Measurements from ENCODE around the gene BCAS3. TPM values are rescaled to one million over a fixed set of nuclear protein-coding genes. Genes with fewer than 3 reads are reported as not detected.

BCAS3 gene
- total RNA-seq = 1 to 10 TPM; 3.6 to 4.2 (median 4.1) TPM

DNA sequence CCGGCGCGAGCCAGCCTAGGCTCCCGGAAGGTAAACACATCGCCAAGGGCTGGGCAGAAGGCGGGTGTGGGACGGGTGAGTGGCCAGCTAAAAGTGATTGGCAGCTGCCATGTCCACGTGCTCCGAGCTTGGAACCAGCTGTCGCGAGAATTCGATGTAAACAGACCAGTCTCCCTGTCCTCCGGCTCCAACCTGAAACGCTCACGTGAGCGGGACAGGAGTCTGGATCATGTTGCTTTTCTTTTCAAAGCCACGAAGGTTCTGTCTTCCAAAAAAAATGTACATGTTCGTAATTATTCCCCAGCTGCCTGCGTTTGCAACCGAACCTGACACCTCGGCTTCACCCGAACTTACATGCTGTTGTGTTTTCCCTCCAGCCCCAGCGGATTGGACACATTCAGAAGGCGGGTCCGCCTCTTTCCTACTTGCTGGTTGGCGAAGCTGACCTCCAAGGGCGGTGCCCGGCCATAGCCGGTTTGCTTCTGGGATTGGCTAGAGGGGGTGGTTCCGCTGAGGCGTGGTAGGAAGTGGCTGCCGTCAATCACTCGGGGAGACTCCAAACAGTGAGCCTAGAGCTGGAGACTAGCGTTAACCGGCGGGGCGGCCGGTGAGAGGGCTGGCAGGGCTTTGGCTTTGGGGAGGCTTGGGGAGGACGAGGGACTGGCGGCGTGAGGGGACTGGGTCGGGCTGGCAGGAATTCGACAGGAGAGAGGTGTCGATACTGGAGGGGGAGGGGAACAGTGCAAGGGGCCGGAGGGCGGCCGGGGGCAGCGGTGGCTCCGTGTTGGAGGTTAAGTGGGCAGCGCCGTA lies at the start of gene BCAS3:
TSS of gene BCAS3 (plus strand) at position 544 of the 810 bp plus-strand sequence.
- peak; percentile 96 to 97 for ATAC-seq
- peak within 1 kb of the TSS; percentile 91 for H3K4me3 Mint-ChIP-seq
- peak; percentile 93 for DNase-seq
- peaks cover 21% of the 10 kb centered on the region for H3K4me1 Mint-ChIP-seq (ENCODE audit: low read depth)
- H3K9me3 Mint-ChIP-seq = peaks cover 4% of the 10 kb centered on the region
- H3K27me3 Mint-ChIP-seq (ENCODE audit: low read depth) = no peaks in the 10 kb centered on the region
- peaks cover 4% of the 10 kb centered on the region for H3K36me3 Mint-ChIP-seq (ENCODE audit: insufficient read depth)

DNA sequence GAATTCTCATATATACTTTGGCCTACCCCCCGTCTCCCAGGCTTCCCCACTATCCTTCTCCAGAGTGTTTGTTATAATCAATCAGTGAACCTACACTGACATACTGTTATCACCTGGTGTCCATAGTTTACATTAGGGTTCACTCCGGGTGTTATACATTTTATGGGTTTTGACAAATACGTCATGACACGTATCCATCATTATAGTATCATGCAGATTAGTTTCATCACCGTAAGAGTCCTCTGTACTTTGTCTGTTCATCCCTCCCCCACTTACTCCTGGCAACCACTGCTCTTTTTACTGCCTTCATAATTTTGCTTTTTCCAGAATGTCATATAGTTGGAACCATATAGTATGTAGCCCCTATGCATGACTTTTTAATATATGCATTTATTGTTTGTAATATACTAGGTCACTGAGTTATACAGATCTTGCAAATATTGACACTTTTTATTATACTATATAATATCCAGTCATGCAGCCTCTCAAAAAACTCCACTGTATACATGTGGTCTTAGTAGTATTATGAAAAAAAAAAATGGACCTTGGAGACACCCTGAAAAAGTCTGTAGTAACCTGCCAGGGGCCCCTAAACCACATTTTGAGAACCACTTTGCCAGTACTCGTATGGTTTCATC lies 49.3 kb upstream of the BCAS3 start:
- peaks cover 5% of the 10 kb centered on the region for H3K4me1 Mint-ChIP-seq (ENCODE audit: low read depth)
- H3K36me3 Mint-ChIP-seq (ENCODE audit: insufficient read depth) = peaks cover 7% of the 10 kb centered on the region
- no peak for DNase-seq
- H3K4me3 Mint-ChIP-seq = no peak overlapping the region
- no peak for ATAC-seq
- H3K9me3 Mint-ChIP-seq = no peaks in the 10 kb centered on the region
- H3K27me3 Mint-ChIP-seq (ENCODE audit: low read depth) = no peaks in the 10 kb centered on the region

DNA sequence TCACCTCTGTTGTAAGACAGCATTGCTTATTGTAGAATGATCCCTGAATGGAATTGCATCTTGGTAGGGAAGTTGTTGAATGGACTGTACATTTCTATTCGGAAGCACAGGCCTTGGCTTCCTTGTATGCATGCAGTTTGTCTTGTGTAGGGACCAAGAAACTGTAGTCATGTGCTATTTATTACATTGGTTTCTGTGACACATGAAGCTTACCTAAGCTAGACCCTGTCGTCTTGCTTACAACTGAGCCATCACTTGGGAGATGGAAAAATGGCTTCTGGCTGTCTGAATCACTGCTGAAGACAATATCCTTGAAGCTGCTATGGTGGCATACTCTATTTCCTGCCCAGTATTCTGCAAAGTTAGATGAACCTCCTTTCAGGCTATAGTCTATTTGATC lies 48.5 kb upstream of the BCAS3 start:
- peaks cover 6% of the 10 kb centered on the region for H3K36me3 Mint-ChIP-seq (ENCODE audit: insufficient read depth)
- no peaks in the 10 kb centered on the region for H3K27me3 Mint-ChIP-seq (ENCODE audit: low read depth)
- DNase-seq = no peak
- H3K4me3 Mint-ChIP-seq = no peak overlapping the region
- no peak for ATAC-seq
- peaks cover 5% of the 10 kb centered on the region for H3K4me1 Mint-ChIP-seq (ENCODE audit: low read depth)
- H3K9me3 Mint-ChIP-seq = no peaks in the 10 kb centered on the region

DNA sequence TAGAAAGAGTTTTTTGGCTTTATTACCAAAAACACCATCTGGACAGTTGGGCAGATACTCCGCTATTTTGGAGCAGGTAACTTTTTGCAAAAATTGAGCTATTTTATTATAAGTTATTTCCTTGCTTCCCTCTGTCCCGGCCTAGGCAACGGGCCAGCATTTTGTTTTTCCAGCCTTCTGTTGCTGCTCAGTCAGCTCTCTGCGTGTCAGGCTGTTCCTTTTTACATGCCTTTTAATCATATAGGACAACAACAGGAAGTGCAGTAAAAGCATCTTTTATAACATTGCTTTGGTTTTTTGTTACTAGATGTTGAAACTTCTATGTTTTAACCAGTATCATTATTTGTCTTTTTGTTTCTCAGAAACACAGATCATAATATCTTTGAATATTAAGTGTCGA lies 47.3 kb upstream of the BCAS3 start:
- H3K36me3 Mint-ChIP-seq (ENCODE audit: insufficient read depth) = peaks cover 6% of the 10 kb centered on the region
- H3K9me3 Mint-ChIP-seq = no peaks in the 10 kb centered on the region
- no peak for ATAC-seq
- H3K4me3 Mint-ChIP-seq = no peak overlapping the region
- DNase-seq = no peak
- no peaks in the 10 kb centered on the region for H3K27me3 Mint-ChIP-seq (ENCODE audit: low read depth)
- H3K4me1 Mint-ChIP-seq (ENCODE audit: low read depth) = peaks cover 5% of the 10 kb centered on the region

DNA sequence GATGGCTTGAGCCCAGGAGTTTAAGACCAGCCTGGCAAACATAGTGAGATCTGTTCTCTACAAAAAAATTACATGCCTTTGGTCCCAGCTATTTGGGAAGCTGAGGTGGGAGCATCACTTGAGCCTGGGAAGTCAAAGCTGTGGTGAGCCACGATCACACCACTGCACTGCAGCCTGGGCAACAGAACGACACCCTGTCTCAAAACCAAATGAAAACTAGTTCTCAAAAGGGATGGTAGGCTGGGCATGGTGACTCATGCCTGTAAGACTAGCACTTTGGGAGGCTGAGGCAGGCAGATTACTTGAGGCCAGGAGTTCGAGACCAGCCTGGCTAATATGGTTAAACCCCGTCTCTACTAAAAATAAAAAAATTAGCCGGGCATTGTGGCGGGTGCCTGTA lies 46.5 kb upstream of the BCAS3 start:
- ATAC-seq (no peak), DNase-seq (no peak)
- H3K9me3 Mint-ChIP-seq = no peaks in the 10 kb centered on the region
- no peaks in the 10 kb centered on the region for H3K27me3 Mint-ChIP-seq (ENCODE audit: low read depth)
- peaks cover 6% of the 10 kb centered on the region for H3K36me3 Mint-ChIP-seq (ENCODE audit: insufficient read depth)
- H3K4me3 Mint-ChIP-seq = no peak overlapping the region
- H3K4me1 Mint-ChIP-seq (ENCODE audit: low read depth) = peaks cover 5% of the 10 kb centered on the region

DNA sequence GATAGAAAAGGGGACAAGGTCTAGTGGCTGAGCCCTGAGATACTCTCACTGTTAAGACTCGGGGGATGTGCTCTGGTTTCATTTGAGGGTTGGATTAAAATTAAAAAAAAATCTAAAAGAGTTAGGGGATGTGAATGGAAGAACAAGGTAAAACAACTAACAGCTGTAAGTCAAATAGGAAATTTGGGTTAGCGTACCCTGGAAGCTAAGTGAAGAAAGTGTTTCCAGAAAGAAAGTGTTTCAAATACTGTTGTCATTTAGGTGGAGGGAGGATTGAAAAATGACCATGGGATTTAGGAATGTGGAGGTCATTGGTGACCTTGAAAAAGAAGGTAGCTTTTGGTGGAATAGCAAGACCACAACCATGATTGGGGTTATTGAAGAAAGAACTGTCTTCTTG lies 40.0 kb upstream of the BCAS3 start:
- Mint-ChIP-seq H3K36me3 (ENCODE audit: insufficient read depth) (peaks cover 7% of the 10 kb centered on the region), H3K4me3 (no peak overlapping the region), H3K27me3 (ENCODE audit: low read depth) (no peaks in the 10 kb centered on the region), H3K4me1 (ENCODE audit: low read depth) (peaks cover 8% of the 10 kb centered on the region), H3K9me3 (no peaks in the 10 kb centered on the region)
- ATAC-seq = no peak
- no peak for DNase-seq

DNA sequence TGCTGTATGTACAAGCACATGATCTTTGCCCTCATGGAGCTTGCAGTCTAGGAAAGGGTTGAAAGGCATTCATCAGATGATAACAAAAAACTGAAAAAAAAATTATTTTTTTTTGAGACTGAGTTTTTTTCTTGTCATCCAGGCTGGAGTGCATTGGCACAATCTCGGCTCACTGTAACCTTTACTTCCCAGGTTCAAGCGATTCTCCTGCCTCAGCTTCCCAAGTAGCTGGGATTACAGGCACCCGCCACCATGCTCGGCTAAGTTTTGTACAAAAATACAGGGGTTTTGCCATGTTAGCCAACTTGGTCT lies 38.7 kb upstream of the BCAS3 start:
- Mint-ChIP-seq H3K4me3 (no peak overlapping the region), H3K27me3 (ENCODE audit: low read depth) (no peaks in the 10 kb centered on the region), H3K4me1 (ENCODE audit: low read depth) (peaks cover 8% of the 10 kb centered on the region), H3K36me3 (ENCODE audit: insufficient read depth) (peaks cover 7% of the 10 kb centered on the region), H3K9me3 (no peaks in the 10 kb centered on the region)
- DNase-seq = no peak
- ATAC-seq = no peak

DNA sequence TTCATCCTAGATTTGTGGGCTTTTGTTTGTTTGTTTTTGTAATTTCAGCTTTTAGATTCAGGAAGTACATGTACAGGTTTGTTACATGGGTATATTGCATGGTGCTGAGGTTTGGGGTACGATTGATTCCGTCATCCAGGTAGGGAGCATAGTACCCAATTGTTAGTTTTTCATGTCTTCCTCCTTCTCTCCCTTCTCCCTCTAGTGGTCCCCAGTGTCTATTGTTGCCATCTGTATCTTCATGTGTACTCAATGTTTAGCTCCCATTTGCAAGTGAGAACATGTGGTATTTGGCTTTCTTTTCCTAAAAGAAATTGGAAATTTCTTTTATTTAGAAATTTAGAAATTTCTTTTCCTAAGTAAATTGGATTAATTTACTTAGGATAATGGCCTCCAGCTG lies 37.1 kb upstream of the BCAS3 start:
- no peaks in the 10 kb centered on the region for H3K9me3 Mint-ChIP-seq
- DNase-seq (no peak), ATAC-seq (no peak)
- H3K27me3 Mint-ChIP-seq (ENCODE audit: low read depth) = no peaks in the 10 kb centered on the region
- H3K4me1 Mint-ChIP-seq (ENCODE audit: low read depth) = peaks cover 8% of the 10 kb centered on the region
- H3K36me3 Mint-ChIP-seq (ENCODE audit: insufficient read depth) = peaks cover 7% of the 10 kb centered on the region
- H3K4me3 Mint-ChIP-seq = no peak overlapping the region

DNA sequence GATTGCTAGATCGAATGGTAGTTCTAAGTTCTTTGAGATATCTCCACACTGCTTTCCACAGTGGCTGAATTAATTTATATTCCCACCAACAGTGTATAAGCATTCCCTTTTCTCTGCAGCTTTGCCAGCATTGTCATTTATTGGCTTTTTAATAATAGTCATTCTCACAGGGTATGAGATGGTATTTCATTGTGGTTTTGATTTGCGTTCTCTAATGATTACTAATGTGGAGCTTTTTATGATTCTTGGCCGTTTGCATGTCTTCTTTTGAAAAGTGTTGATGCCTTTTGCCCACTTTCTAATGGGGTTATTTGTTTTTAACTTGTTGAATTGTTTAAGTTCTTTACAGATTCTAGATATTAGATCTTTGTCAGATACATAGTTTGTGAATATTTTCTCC lies 36.5 kb upstream of the BCAS3 start:
- DNase-seq (no peak), ATAC-seq (no peak)
- peaks cover 11% of the 10 kb centered on the region for H3K4me1 Mint-ChIP-seq (ENCODE audit: low read depth)
- no peak overlapping the region for H3K4me3 Mint-ChIP-seq
- peaks cover 7% of the 10 kb centered on the region for H3K36me3 Mint-ChIP-seq (ENCODE audit: insufficient read depth)
- H3K27me3 Mint-ChIP-seq (ENCODE audit: low read depth) = no peaks in the 10 kb centered on the region
- H3K9me3 Mint-ChIP-seq = no peaks in the 10 kb centered on the region

DNA sequence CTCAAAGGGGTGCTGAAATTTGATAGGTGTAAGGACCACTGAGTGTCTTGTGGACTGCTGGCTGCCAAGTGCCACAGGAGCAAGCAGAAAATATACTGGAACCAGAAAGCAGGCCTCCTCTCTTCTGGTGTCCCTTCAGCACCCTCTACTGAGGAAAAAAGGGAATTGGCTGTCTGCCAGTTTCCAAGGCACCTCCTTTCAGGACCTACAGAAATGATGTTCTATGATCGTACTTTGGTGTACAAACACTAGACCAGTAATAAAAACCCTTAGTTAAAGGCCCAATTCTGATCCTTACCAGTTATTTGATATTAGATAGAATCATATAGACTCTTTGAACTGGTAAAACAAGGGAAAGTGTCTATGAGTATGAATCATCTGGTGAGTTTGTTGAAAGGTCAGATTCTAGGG lies 35.8 kb upstream of the BCAS3 start:
- no peak for DNase-seq
- H3K4me1 Mint-ChIP-seq (ENCODE audit: low read depth) = peaks cover 11% of the 10 kb centered on the region
- no peaks in the 10 kb centered on the region for H3K27me3 Mint-ChIP-seq (ENCODE audit: low read depth)
- no peaks in the 10 kb centered on the region for H3K9me3 Mint-ChIP-seq
- no peak overlapping the region for H3K4me3 Mint-ChIP-seq
- ATAC-seq = peak; percentile 54 to 57
- peaks cover 7% of the 10 kb centered on the region for H3K36me3 Mint-ChIP-seq (ENCODE audit: insufficient read depth)

DNA sequence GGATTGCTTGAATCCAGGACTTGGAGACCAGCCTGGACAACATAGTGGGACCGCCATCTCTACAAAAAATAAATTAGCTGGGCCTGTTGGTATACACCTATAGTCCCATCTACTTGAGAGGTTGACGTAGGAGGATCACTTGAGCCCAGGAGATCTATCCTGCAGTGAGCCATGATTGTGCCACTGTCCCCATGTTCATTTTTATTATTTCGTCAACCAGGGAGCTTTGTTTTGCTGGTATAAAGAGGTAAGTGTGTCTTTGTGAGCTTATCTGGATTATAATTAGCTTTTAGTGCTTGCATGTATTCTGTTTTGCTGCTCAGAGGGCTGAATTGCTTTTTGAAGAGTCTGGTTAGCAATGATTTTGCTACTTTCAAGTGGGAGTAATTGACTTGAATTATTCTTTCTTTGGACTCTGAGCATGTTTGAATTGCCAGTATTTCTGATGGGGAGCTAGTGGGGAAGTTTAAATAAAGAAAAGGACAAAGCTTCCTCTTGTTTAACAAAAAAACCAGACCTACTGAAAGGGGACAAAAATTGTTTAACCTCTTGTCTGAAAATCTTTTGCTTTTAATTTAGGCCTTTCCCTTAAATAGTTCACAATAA lies 31.6 kb upstream of the BCAS3 start:
- Mint-ChIP-seq H3K9me3 (no peaks in the 10 kb centered on the region), H3K4me3 (no peak overlapping the region), H3K27me3 (ENCODE audit: low read depth) (no peaks in the 10 kb centered on the region), H3K4me1 (ENCODE audit: low read depth) (peaks cover 13% of the 10 kb centered on the region), H3K36me3 (ENCODE audit: insufficient read depth) (peaks cover 24% of the 10 kb centered on the region)
- ATAC-seq (no peak), DNase-seq (no peak)

DNA sequence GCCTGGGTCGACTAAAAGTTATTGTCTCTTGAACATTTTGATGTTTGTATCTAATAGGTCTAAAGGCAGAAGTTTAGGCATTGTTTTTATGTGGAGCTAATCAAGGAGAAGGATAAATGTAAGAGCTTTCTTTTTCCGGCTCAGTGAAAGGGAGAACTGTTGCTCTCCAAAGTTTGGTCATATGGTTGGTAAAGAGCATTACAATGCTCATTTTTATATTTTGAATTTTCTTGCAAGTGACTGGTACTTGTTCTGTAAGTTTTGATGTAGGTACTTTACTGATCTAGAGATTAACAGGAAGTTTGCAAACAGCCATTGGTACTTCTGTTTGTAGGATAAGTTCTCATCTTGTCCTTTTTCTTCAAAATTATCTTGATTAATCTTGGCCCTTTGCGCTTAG lies 30.9 kb upstream of the BCAS3 start:
- ATAC-seq (no peak), DNase-seq (no peak)
- Mint-ChIP-seq H3K4me1 (ENCODE audit: low read depth) (peaks cover 11% of the 10 kb centered on the region), H3K36me3 (ENCODE audit: insufficient read depth) (peaks cover 24% of the 10 kb centered on the region), H3K27me3 (ENCODE audit: low read depth) (no peaks in the 10 kb centered on the region), H3K9me3 (no peaks in the 10 kb centered on the region), H3K4me3 (no peak overlapping the region)

DNA sequence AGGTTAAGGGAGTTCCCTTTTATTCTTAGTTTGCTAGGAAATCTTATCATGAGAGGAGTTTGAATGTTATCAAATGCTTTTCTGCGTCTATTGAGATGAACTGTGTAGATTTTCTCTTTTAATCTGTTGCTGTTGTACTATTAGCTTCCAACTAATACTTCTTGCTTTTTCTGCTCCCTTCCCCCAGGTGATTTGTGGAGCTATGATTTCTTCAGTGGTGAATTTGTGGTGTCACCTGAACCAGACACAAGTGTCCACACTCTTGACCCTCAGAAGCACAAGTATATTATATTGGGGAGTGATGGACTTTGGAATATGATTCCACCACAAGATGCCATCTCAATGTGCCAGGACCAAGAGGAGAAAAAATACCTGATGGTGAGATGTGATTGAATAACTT lies 29.9 kb upstream of the BCAS3 start:
- Mint-ChIP-seq H3K9me3 (no peaks in the 10 kb centered on the region), H3K36me3 (ENCODE audit: insufficient read depth) (peaks cover 25% of the 10 kb centered on the region), H3K4me1 (ENCODE audit: low read depth) (peaks cover 15% of the 10 kb centered on the region), H3K4me3 (no peak overlapping the region), H3K27me3 (ENCODE audit: low read depth) (no peaks in the 10 kb centered on the region)
- DNase-seq (no peak), ATAC-seq (no peak)

DNA sequence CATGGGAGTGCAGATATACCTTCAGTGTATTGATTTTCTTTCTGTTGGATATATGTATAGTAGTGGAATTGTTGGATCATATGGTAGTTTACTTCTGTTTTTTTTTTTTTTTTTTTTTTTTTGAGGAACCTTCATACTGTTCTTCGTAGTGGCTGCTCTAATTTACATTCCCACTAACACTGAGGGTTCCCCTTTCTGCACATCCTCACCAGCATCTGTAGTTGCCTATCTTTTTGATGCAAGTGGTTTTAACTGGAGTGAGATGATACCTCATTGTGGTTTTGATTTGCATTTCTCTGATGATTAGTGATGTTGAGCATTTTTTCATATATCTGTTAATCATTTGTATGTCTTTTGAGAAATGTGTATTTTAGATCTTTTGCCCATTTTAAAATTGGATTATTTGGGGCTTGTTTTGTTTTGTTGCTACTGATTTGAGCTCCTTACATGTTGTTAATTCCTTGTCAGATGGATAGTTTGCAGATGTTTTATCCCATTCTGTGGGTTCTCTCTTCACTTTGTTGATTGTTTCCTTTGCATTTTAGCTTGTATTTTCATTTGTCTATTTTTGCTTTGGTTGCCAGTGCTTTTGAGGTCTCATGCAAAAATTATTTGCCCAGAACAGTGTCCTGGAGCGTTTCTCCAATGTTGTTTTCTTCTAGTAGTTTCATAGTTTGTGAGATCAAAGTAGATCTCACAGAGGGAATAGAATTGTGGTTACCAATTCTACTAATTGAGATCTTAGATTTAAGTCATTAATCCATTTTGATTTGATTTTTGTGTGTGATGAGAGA lies 25.0 kb upstream of the BCAS3 start:
- Mint-ChIP-seq H3K4me3 (no peak overlapping the region), H3K36me3 (ENCODE audit: insufficient read depth) (peaks cover 36% of the 10 kb centered on the region), H3K9me3 (no peaks in the 10 kb centered on the region), H3K27me3 (ENCODE audit: low read depth) (no peaks in the 10 kb centered on the region), H3K4me1 (ENCODE audit: low read depth) (peaks cover 25% of the 10 kb centered on the region)
- peak; percentile 77 to 85 for ATAC-seq
- DNase-seq = no peak
